EL (cell line): ENCODE results near the gene INAFM1.

Experiments used
- DNase-seq: peaks from one replicate; pipeline ENCODE4 v3.0.0-alpha.2; 2016

Gene INAFM1

DNA sequence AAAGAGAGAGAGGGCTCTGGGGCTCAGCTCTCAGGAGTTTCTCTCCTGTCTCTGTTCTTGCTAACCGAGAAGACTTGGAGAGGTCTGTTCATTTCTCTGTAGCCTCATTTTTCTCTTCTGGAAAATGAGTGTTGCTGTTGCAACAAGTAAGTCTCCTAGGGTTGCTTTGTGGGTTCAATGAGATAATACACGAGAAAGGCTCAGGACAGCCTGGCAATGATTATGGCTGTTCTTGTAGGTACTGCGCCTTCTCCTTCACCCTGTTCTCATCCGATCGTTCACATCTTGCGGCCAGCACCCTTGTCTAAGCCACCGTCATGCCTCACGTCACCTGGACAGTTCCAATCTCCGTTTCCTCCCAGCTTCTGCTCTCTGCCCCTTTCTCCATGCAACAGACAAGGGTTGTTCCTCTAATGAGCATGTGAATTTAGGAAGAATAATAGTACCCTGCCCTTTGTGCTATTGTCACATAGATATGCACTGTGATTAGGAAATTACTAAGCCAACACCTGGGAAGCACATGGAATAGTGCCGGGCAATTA is 39.1 kb downstream of the INAFM1 start:
- DNase-seq = no peak

- DNase-seq = peak; percentile 91
These were observed 40.6 kb downstream of the INAFM1 start for GRCh38 chr19:47315125-47315821.

GRCh38 chr19:47316513-47316912 is 41.8 kb downstream of the INAFM1 start:
- DNase-seq = no peak

GRCh38 chr19:47319923-47320871 is 45.5 kb downstream of the INAFM1 start:
- no peak for DNase-seq

GRCh38 chr19:47321630-47322029 is 46.9 kb downstream of the INAFM1 start:
- DNase-seq = no peak

- DNase-seq = no peak
These were observed 47.4 kb downstream of the INAFM1 start for GRCh38 chr19:47322058-47322457.

GRCh38 chr19:47323409-47323808 is 48.7 kb downstream of the INAFM1 start:
- DNase-seq = no peak

GRCh38 chr19:47323872-47324271 is 49.2 kb downstream of the INAFM1 start:
- DNase-seq = no peak

GRCh38 chr19:47324502-47324901 is 49.8 kb downstream of the INAFM1 start:
- DNase-seq = no peak
